Liver (tissue), 9 donors: ENCODE results near the gene TEX2. TPM values are rescaled to one million over a fixed set of nuclear protein-coding genes. Genes with fewer than 3 reads are reported as not detected.
A peak's percentile ranks its signal among the peaks of the same experiment; 100 is the strongest.

Experiments used
- DNase-seq: peaks from one replicate; pipeline ENCODE4 v3.0.0-alpha.2; 2017; ENCODE audit warnings: low spot score
- H3K27ac ChIP-seq, 2 donors: one replicate each; pipeline ENCODE4 v1.7.0; 2013; ENCODE audit warnings: inconsistent platforms in 2 of 2, low read length in 2 of 2, control low read depth in 1 of 2, low read depth in 1 of 2, mild to moderate bottlenecking in 1 of 2
- H3K27me3 ChIP-seq, 4 donors: one replicate each; pipeline versions ENCODE4 v1.6.1 to v1.7.0; 2013; ENCODE audit warnings: low read length in 3 of 4, inconsistent platforms in 1 of 4, mild to moderate bottlenecking in 1 of 4, moderate library complexity in 1 of 4; ENCODE audit not compliant: control insufficient read depth in 4 of 4, insufficient read depth in 4 of 4
- H3K36me3 ChIP-seq, 4 donors: one replicate each; pipeline versions ENCODE4 v1.6.1 to v1.7.0; 2013; ENCODE audit warnings: low read length in 3 of 4, mild to moderate bottlenecking in 3 of 4, low read depth in 1 of 4, moderate library complexity in 1 of 4; ENCODE audit not compliant: control insufficient read depth in 4 of 4, insufficient read depth in 3 of 4
- H3K4me1 ChIP-seq, 4 donors: one replicate each; pipeline versions ENCODE4 v1.6.1 to v1.7.0; 2013; ENCODE audit warnings: low read length in 3 of 4, mild to moderate bottlenecking in 3 of 4, moderate library complexity in 1 of 4; ENCODE audit not compliant: control insufficient read depth in 4 of 4, insufficient read depth in 4 of 4
- H3K4me3 ChIP-seq, 3 donors: one replicate each; pipeline versions ENCODE4 v1.6.1 to v1.7.0; 2013; ENCODE audit warnings: low read length in 3 of 3, control low read depth in 1 of 3, low read depth in 1 of 3, mild to moderate bottlenecking in 1 of 3
- H3K9ac ChIP-seq, 2 donors: one replicate each; pipeline ENCODE4 v1.7.0; 2013; ENCODE audit warnings: low read length in 2 of 2, mild to moderate bottlenecking in 2 of 2, moderate library complexity in 2 of 2, control low read depth in 1 of 2, low read depth in 1 of 2
- H3K9me3 ChIP-seq, 4 donors: one replicate each; pipeline versions ENCODE4 v1.6.1 to v1.7.0; 2013; ENCODE audit warnings: low read length in 3 of 4; ENCODE audit not compliant: control insufficient read depth in 4 of 4
- ATF3 ChIP-seq: IDR thresholded peaks from 2 replicates; pipeline ENCODE4 v1.6.1; 2016; ENCODE audit warnings: antibody characterized with exemption
- EGR1 ChIP-seq, 2 donors: IDR thresholded peaks; 2 replicates each; pipeline ENCODE4 v1.6.1; 2016 to 2018; ENCODE audit warnings: antibody characterized with exemption in 2 of 2, low read depth in 2 of 2
- FOXA1 ChIP-seq: IDR thresholded peaks from 2 replicates; pipeline ENCODE4 v1.6.1; 2016; ENCODE audit warnings: antibody characterized with exemption
- GABPA ChIP-seq, 2 donors: IDR thresholded peaks in 1 of 2; conservative IDR thresholded peaks in 1 of 2; 2 replicates each; pipeline ENCODE4 v1.6.1; 2016; ENCODE audit warnings: antibody characterized with exemption in 2 of 2, mild to moderate bottlenecking in 1 of 2, moderate library complexity in 1 of 2
- HNF4A ChIP-seq, 2 donors: conservative IDR thresholded peaks; 2 replicates each; pipeline ENCODE4 v1.6.1; 2016; ENCODE audit warnings: antibody characterized with exemption in 2 of 2, mild to moderate bottlenecking in 2 of 2
- HNF4G ChIP-seq: IDR thresholded peaks from 2 replicates; pipeline ENCODE4 v1.6.1; 2016; ENCODE audit warnings: antibody characterized with exemption
- JUND ChIP-seq, 2 donors: IDR thresholded peaks; 2 replicates each; pipeline ENCODE4 v1.6.1; 2016; ENCODE audit warnings: antibody characterized with exemption in 2 of 2
- NR2F2 ChIP-seq: IDR thresholded peaks from 2 replicates; pipeline ENCODE4 v1.6.1; 2016; ENCODE audit warnings: antibody characterized with exemption
- RAD21 ChIP-seq, 2 donors: IDR thresholded peaks; 2 replicates each; pipeline ENCODE4 v1.6.1; 2016; ENCODE audit warnings: antibody characterized with exemption in 2 of 2, mild to moderate bottlenecking in 2 of 2
- REST ChIP-seq: IDR thresholded peaks from 2 replicates; pipeline ENCODE4 v1.6.1; 2016; ENCODE audit warnings: antibody characterized with exemption, mild to moderate bottlenecking
- RXRA ChIP-seq, 2 donors: IDR thresholded peaks; 2 replicates each; pipeline ENCODE4 v1.6.1; 2017 to 2018; ENCODE audit warnings: antibody characterized with exemption in 2 of 2, mild to moderate bottlenecking in 1 of 2
- TAF1 ChIP-seq: conservative IDR thresholded peaks from 2 replicates; pipeline ENCODE4 v1.6.1; 2016; ENCODE audit warnings: antibody characterized with exemption, mild to moderate bottlenecking
- YY1 ChIP-seq: IDR thresholded peaks from 2 replicates; pipeline ENCODE4 v1.6.1; 2016; ENCODE audit warnings: antibody characterized with exemption, mild to moderate bottlenecking
- WGBS: extraction: QIAGEN DNeasy Blood & Tissue Kit; methylation state at CpG from one replicate; pipeline ENCODE4 v1.1.7; 2013; 5-methylcytosine and 5-hydroxymethylcytosine counted together
- polyA plus RNA-seq, 2 donors: library from polyadenylated mRNA; stranded (reverse) in 1 of 2; unstranded in 1 of 2; fragments of 200-250 nt in 1 of 2; fragments of >200 nt in 1 of 2; fragmentation: Nextera tagmentation in 1 of 2; extraction: Ambion mirVana in 1 of 2; gene quantifications; one replicate each; pipeline versions ENCODE4 v1.2.1 to v1.2.3, GENCODE V29; 2013 to 2015
- total RNA-seq, 2 donors: library from RNA; depleted of rRNA; stranded (reverse); fragments of >200 nt; gene quantifications; one replicate each; pipeline ENCODE4 v1.2.3, GENCODE V29; 2014
- TF ChIP-seq, protein P1 (sequence below): IDR thresholded peaks from 2 replicates; pipeline ENCODE4 v1.6.1; 2016; ENCODE audit warnings: antibody characterized with exemption
- TF ChIP-seq, protein P2 (sequence below): fragments of 150-350 bp; IDR thresholded peaks from 2 replicates; pipeline ENCODE4 v1.5.1; 2017; ENCODE audit warnings: improper control_type of control experiment, low read depth, low read length; ENCODE audit not compliant: missing input control
- TF ChIP-seq, protein P3 (sequence below): IDR thresholded peaks from 2 replicates; pipeline ENCODE4 v1.6.1; 2016; ENCODE audit warnings: antibody characterized with exemption
- donor health status: healthy.
- donor health status: healthy.
- donor health status: healthy.
- donor health status: healthy.
- donor health status: healthy.

The TEX2 gene
- total and polyA plus RNA-seq, 4 donors = 15.9 to 39.8 (median 28.2) TPM

GRCh38 chr17:64154717-64155116 is 108.3 kb downstream of the TEX2 start:
- WGBS = 90% methylated on average over 9 of the region's 9 CpGs
- no peaks in the 10 kb centered on the region for H3K9me3 ChIP-seq
- peaks cover 22 to 71% (median 60%) of the 10 kb centered on the region in 4 donors for H3K4me1 ChIP-seq
- no peak for DNase-seq
- H3K27ac ChIP-seq = peak overlapping the region in 1 of 2 donors; percentile 81
- TF ChIP-seq JUND (IDR thresholded peaks at IDR 0.05) (no peak), NR2F2 (no peak), HNF4A (conservative IDR thresholded peaks at IDR 0.05) (no peak), REST (no peak), ATF3 (no peak), YY1 (no peak), RXRA (IDR thresholded peaks at IDR 0.05) (no peak), FOXA1 (no peak), GABPA (IDR thresholded peaks at IDR 0.05 in 1 of 2, conservative IDR thresholded peaks at IDR 0.05 in 1 of 2) (no peak), EGR1 (IDR thresholded peaks at IDR 0.05; ENCODE audit: low read depth in 2 of 2) (no peak)
- TF ChIP-seq, protein P1, sequence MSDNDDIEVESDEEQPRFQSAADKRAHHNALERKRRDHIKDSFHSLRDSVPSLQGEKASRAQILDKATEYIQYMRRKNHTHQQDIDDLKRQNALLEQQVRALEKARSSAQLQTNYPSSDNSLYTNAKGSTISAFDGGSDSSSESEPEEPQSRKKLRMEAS = no peak
- TF ChIP-seq, protein P2, sequence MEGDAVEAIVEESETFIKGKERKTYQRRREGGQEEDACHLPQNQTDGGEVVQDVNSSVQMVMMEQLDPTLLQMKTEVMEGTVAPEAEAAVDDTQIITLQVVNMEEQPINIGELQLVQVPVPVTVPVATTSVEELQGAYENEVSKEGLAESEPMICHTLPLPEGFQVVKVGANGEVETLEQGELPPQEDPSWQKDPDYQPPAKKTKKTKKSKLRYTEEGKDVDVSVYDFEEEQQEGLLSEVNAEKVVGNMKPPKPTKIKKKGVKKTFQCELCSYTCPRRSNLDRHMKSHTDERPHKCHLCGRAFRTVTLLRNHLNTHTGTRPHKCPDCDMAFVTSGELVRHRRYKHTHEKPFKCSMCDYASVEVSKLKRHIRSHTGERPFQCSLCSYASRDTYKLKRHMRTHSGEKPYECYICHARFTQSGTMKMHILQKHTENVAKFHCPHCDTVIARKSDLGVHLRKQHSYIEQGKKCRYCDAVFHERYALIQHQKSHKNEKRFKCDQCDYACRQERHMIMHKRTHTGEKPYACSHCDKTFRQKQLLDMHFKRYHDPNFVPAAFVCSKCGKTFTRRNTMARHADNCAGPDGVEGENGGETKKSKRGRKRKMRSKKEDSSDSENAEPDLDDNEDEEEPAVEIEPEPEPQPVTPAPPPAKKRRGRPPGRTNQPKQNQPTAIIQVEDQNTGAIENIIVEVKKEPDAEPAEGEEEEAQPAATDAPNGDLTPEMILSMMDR = no peak
- TF ChIP-seq, protein P3, sequence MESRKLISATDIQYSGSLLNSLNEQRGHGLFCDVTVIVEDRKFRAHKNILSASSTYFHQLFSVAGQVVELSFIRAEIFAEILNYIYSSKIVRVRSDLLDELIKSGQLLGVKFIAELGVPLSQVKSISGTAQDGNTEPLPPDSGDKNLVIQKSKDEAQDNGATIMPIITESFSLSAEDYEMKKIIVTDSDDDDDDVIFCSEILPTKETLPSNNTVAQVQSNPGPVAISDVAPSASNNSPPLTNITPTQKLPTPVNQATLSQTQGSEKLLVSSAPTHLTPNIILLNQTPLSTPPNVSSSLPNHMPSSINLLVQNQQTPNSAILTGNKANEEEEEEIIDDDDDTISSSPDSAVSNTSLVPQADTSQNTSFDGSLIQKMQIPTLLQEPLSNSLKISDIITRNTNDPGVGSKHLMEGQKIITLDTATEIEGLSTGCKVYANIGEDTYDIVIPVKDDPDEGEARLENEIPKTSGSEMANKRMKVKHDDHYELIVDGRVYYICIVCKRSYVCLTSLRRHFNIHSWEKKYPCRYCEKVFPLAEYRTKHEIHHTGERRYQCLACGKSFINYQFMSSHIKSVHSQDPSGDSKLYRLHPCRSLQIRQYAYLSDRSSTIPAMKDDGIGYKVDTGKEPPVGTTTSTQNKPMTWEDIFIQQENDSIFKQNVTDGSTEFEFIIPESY = no peak
- no peaks in the 10 kb centered on the region for H3K27me3 ChIP-seq
- no peak overlapping the region for H3K4me3 ChIP-seq
- no peak overlapping the region for H3K9ac ChIP-seq
- H3K36me3 ChIP-seq = peaks cover 3 to 9% (median 5%) of the 10 kb centered on the region in 4 donors

- Histone ChIP-seq H3K27me3 (no peaks in the 10 kb centered on the region), H3K9me3 (no peaks in the 10 kb centered on the region), H3K4me3 (no peak overlapping the region), H3K36me3 (peaks cover 3 to 9% (median 5%) of the 10 kb centered on the region in 4 donors), H3K9ac (no peak overlapping the region), H3K4me1 (peaks cover 23 to 75% (median 62%) of the 10 kb centered on the region in 4 donors), H3K27ac (no peak overlapping the region)
- DNase-seq = no peak
- WGBS = 60% methylated on average over 4 of the region's 4 CpGs
- TF ChIP-seq NR2F2 = no peak
- TF ChIP-seq RAD21 (IDR thresholded peaks at IDR 0.05) = no peak
- no peak for TF ChIP-seq EGR1 (IDR thresholded peaks at IDR 0.05; ENCODE audit: low read depth in 2 of 2)
- TF ChIP-seq, protein P2 = no peak
- no peak for TF ChIP-seq YY1
- TF ChIP-seq, protein P3 = no peak
- TF ChIP-seq TAF1 = no peak
- TF ChIP-seq RXRA (IDR thresholded peaks at IDR 0.05) = no peak
- TF ChIP-seq ATF3 = no peak
- TF ChIP-seq HNF4A (conservative IDR thresholded peaks at IDR 0.05) = no peak
- TF ChIP-seq JUND (IDR thresholded peaks at IDR 0.05) = no peak
- TF ChIP-seq HNF4G = no peak
- no peak for TF ChIP-seq FOXA1
- TF ChIP-seq, protein P1 = no peak
Observed at GRCh38 chr17:64154313-64154695, 108.8 kb downstream of the TEX2 start.
